A172 (cell line): Measurements from ENCODE around the gene NMNAT3. TPM values are rescaled to one million over a fixed set of nuclear protein-coding genes. Genes with fewer than 3 reads are reported as not detected.
"Not testable (repeated sequence)": the region's sequence is repeated elsewhere in the genome, so short reads cannot be mapped to it uniquely, and the experiment has no call there.

Source experiments
- DNase-seq: peaks from one replicate; pipeline ENCODE4 v3.0.0-alpha.2; 2015; ENCODE audit warnings: low spot score
- total RNA-seq: library from RNA; depleted of rRNA; stranded (reverse); fragments of >200 nt; shearing (Covaris generic); gene quantifications from 2 replicates; pipeline ENCODE4 v1.2.3, GENCODE V29; 2014

NMNAT3 gene
- total RNA-seq, 1 experiment from 2014 or later = not detected

- not testable (repeated sequence) for DNase-seq
Measured at GRCh38 chr3:139583651-139584050, 94.1 kb downstream of the NMNAT3 start.

GRCh38 chr3:139578783-139579182, 99.0 kb downstream of the NMNAT3 start:
- no peak for DNase-seq

- no peak for DNase-seq
Measured at GRCh38 chr3:139577909-139578308, 99.9 kb downstream of the NMNAT3 start.

- no peak for DNase-seq
Measured at GRCh38 chr3:139577346-139577745, 100.4 kb downstream of the NMNAT3 start.

DNA sequence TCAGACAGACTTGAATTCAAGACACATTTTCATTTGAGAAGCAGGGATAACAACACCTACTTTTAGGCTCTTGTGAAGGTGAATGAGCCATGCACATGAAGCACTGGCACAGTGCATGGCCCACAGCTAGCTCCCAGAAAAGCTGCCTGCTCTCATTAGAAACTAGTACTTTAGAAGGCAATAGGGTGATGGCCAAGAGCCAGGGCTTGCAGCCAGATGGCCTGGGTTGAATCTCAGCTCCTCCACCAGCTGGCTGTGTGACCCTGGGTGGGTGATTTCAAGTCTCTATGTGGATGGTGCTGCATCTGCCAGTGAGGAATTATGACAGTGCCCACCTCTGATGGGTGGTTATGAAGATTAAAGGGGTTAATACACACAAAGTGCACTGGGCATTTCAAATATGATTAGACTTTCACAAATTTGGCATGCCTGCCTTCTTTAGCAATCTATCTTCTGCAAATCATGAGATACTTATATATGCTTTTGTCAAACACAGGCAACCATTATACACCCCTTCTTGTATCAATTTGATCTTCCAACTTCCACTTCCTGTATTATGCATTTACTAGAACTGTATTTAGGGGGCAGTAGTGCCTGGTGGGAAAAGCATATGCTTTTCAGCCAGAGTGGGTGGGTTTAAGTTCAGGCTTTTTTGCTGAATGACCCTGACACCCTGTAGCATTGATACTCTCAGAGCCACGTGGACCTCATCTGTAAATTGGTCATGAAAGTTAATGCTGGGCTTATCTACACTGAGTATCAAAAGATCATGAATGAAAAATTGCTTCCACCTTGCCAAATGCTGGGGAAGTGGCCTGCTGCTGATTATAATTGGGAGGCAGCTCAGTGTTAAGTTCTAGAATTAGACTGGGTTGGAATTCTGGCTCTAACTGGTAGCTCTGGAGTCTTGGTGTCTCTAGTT, 103.5 kb downstream of the NMNAT3 start:
- DNase-seq = no peak

DNA sequence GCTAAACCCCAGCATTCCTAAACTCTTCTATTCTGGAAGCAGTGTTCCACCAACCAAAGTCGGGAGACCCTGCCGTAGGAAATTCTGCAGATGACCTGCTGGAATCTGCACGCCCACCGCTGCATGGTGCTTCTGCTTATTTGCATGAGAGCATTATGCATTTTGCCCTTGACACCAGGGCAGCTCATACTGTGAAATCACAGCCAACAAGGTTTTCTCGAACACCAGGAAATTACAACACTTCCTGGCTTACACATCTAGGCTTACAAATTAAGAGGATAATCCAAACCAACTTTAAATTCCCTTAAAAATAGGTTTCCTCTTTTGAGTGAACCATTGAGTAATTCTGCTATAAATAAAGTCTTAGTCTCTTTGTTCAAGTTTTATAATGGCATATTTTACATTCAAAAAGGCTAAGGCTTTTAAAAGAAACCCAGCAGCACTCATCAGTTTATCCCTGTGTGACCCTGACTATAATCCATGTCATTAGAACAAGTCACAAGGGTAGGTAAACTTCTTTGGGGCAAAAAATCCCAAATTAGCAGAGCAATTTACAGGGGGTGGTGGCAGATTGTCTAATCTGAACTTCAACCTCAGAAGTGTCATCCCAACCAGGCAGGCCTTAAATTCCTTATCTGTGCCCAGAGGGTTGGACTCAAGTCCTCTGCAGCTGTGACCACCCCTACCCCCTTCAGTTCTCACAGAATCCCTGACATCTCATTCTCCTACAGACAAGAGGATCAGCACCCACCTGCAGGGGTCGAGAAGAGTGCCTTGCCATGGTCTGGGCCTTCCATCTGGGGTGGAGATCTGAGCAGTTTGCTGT, 104.7 kb downstream of the NMNAT3 start:
- DNase-seq = no peak

DNA sequence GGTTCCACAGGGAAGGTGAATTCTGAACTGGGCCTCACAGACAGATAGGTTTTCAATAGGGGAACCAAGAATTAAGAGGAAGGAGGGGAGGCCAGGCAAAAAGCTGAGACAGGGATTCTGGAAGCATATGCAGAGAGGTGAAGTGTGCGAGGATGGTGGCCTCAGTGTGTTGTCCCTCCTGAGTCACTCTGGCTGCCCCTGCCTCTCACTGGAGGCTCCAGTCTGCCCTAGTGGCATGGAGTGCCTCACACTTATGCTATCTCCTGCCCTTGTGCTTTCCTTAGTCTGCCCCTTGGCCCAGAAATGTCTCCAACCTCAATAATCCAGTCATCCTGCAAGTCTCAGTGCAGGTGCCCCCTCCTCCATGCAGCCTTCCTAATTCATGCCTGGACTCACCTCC, 106.1 kb downstream of the NMNAT3 start:
- DNase-seq = no peak

DNA sequence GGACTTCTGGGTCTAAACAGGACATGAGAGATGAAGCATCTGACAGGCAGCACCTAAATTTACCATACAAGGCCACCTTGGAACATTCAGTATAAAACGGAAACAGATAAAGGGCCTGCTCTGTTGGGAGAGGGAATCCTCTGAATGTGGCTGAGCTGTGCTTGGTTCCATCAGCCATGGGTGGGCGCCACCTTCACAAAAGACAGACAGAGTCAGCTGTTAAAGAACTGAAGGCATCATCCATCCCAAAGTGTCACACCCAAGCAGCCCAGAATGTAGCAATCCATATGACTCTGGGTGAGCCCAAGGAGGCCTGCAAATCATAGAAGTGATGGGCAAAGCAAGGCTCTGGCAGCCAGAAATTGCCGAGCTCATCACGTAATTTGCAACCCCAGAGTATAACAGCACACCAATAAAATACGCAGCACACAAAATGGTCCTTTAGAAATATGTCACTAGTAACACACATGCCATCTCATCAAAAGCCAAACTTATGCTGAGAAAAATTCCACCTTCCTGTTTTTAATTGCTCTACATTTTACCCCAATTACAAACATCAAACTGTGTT, 113.4 kb downstream of the NMNAT3 start:
- DNase-seq = peak; percentile 4

GRCh38 chr3:139561959-139562676, 115.7 kb downstream of the NMNAT3 start:
- DNase-seq = peak; percentile 33

DNA sequence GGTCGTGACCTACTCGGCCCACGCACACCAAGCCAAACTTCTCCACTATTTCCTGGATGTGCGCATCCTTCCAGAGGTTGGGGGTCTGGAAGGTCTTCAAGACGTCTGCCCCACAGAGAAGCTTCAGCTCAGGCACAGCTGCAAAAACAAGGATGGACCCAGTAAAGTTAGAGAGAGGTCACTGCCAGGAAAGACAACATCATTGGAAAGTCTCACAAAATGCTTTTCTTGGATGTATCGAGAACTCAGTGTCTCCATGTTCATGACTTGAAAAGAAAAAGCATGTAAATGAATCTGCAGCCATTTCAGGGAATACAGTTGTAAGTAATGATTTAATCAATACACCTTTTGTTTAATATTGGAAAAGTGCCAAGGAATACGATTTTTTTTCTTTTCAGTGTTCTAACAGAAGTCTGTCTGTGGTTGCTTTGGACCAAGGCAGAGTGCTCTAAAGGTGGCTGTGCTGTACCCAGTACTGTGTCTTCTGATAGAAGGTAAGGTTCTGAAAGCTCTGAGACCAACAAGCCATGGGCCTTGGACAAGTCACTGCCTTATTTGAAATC, 116.4 kb downstream of the NMNAT3 start:
- no peak for DNase-seq

DNA sequence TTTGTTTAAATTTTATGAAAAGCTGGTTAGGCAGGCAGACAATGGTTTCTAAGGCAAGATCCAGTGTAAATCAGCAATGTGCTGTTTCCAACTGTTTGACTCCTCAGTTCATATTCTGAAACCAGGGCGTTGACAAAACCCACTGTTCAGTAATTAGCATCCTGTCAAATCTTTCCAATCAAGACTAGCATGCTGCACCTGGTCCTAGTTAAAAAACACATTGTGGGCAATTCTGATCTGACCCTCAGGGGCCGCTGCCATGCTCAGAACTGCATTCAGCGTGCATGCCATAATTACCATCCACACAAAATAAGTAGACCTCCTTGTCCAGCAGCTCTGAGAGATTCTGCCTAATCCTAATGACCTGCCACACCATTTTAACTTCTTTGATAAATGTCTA, 117.4 kb downstream of the NMNAT3 start:
- no peak for DNase-seq

DNA sequence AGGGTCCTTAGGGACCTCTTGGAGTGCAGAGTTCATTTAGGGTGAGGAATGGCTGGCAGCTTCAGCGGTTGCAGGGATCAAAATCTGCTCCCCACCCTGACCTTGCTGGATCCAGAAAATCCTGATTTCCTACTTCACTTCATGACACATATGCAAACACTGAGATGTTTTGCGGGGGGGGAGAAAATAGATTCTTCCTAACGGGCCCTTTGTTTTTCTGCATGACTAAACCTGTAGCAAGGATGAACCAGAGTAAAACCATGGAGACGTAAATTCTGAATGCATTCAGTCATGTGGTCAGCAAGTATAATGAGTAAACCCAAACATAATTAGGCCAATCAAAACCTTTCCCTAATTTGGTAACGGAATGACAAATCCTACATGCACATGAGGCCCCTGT, 118.2 kb downstream of the NMNAT3 start:
- no peak for DNase-seq

- no peak for DNase-seq
Measured at GRCh38 chr3:139558351-139559266, 119.2 kb downstream of the NMNAT3 start.

DNA sequence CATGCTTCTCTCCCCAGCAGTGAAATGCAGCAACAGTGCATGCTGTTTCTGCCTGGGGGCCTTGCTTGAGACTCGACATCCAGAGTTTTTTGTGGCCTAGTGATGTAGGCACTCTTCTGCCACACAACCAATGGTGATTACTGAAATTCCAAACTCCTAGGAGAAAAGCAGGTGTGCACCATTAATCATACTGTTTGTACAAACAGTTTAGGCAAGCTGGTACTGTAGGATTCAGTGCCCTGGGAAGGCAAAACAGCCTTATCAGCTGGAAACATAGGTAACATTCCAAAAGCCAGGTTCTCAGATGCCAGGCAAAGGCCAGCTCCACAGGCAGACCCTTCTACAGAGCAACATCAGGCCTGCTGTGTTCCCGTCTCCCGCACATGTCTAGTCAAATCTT, 120.7 kb downstream of the NMNAT3 start:
- no peak for DNase-seq

DNA sequence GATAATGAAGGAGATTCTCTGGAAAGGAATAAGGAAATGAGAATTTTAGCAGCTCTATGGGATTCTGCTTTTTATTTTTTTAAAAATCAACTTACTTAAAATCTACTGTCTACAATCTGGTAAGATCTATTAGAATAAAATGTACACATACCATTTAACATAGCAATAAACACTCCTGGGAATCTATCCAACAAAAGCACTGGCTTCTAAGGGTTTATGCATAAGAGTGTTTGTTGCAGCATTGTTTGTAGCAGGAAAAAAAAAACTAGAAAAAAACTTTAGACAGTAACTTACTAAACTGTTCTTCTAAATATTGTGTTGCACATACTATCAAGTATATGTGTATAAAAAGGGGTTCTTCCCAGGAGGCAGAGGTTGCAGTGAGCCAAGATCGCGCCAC, 122.5 kb downstream of the NMNAT3 start:
- DNase-seq = peak; percentile 16

GRCh38 chr3:139554628-139555027, 123.1 kb downstream of the NMNAT3 start:
- no peak for DNase-seq

GRCh38 chr3:139552632-139553365, 125.0 kb downstream of the NMNAT3 start:
- no peak for DNase-seq

- DNase-seq = no peak
Measured at GRCh38 chr3:139548801-139549200, 129.0 kb downstream of the NMNAT3 start.

GRCh38 chr3:139547666-139548065, 130.1 kb downstream of the NMNAT3 start:
- no peak for DNase-seq

GRCh38 chr3:139546772-139547171, 131.0 kb downstream of the NMNAT3 start:
- DNase-seq = no peak
